Measurements from ENCODE around the gene ADCK1. TPM values are rescaled to one million over a fixed set of nuclear protein-coding genes. Genes with fewer than 3 reads are reported as not detected.

ADCK1 gene
- total RNA-seq, 1 experiment from 2014 or later: 19.0 TPM

GRCh38 chr14:77921818-77922217 lies 121.9 kb downstream of the ADCK1 start:
- Histone ChIP-seq H2AFZ (no peak overlapping the region), H3K4me1 (replicated peaks; ENCODE audit: insufficient read depth) (no peaks in the 10 kb centered on the region), H3K9me3 (ENCODE audit: insufficient read depth, low read depth) (no peaks in the 10 kb centered on the region; the same call in 1 of the 2 replicates), H3K4me2 (no peak overlapping the region), H3K27me3 (ENCODE audit: insufficient read depth, low read depth) (no peaks in the 10 kb centered on the region), H3K27ac (no peak overlapping the region), H3F3A (ENCODE audit: insufficient read depth, low read depth) (no peaks in the 10 kb centered on the region), H3K4me3 (no peak overlapping the region), H4K20me1 (ENCODE audit: insufficient read depth) (no peaks in the 10 kb centered on the region), H3K36me3 (ENCODE audit: low read depth) (no peaks in the 10 kb centered on the region), H3K79me2 (ENCODE audit: low read depth) (no peaks in the 10 kb centered on the region), H3K9me2 (ENCODE audit: insufficient read depth) (no peaks in the 10 kb centered on the region)
- intact Hi-C loops (cut with micrococcal nuclease; ENCODE audit: unreplicated experiment): no loop called here
- no peak for DNase-seq
- TF ChIP-seq CTCF (conservative IDR thresholded peaks at IDR 0.05) (no peak), EZH2 (IDR thresholded peaks at IDR 0.05; ENCODE audit: low read depth) (no peak)
- ChIA-PET CTCF (no interaction called here), POLR2A (ENCODE audit: unreplicated experiment) (no interaction called here)
- BruUV-seq (replicated peaks): no TSS peak

- CTCF ChIA-PET: no interaction called here
- intact Hi-C loops (cut with micrococcal nuclease; ENCODE audit: unreplicated experiment): no loop called here
- Histone ChIP-seq H3F3A (ENCODE audit: insufficient read depth, low read depth) (no peaks in the 10 kb centered on the region), H3K36me3 (ENCODE audit: low read depth) (no peaks in the 10 kb centered on the region), H3K4me3 (no peak overlapping the region), H3K4me1 (replicated peaks; ENCODE audit: insufficient read depth) (no peaks in the 10 kb centered on the region), H3K79me2 (ENCODE audit: low read depth) (no peaks in the 10 kb centered on the region), H3K9me2 (ENCODE audit: insufficient read depth) (no peaks in the 10 kb centered on the region), H4K20me1 (ENCODE audit: insufficient read depth) (no peaks in the 10 kb centered on the region), H3K9me3 (ENCODE audit: insufficient read depth, low read depth) (no peaks in the 10 kb centered on the region; the same call in 1 of the 2 replicates), H3K27me3 (ENCODE audit: insufficient read depth, low read depth) (no peaks in the 10 kb centered on the region), H3K4me2 (no peak overlapping the region), H3K27ac (no peak overlapping the region), H2AFZ (no peak overlapping the region)
- BruUV-seq (replicated peaks): no TSS peak
- POLR2A ChIA-PET (ENCODE audit: unreplicated experiment): no interaction called here
- DNase-seq: no peak
- TF ChIP-seq EZH2 (IDR thresholded peaks at IDR 0.05; ENCODE audit: low read depth): no peak
- TF ChIP-seq CTCF (conservative IDR thresholded peaks at IDR 0.05): no peak
These were observed 123.4 kb downstream of the ADCK1 start for GRCh38 chr14:77923131-77923936.

GRCh38 chr14:77924141-77924948 lies 124.4 kb downstream of the ADCK1 start:
- H3K36me3 ChIP-seq (ENCODE audit: low read depth): no peaks in the 10 kb centered on the region
- BruUV-seq (replicated peaks): no TSS peak
- no peak overlapping the region for H3K4me3 ChIP-seq
- H3K4me1 ChIP-seq (replicated peaks; ENCODE audit: insufficient read depth): no peaks in the 10 kb centered on the region
- ChIA-PET POLR2A (ENCODE audit: unreplicated experiment) (no interaction called here), CTCF (interaction anchor here (0.6 kb wide), 1 partner anchor 217 kb away, joined by 6 read pairs; no protein-coding TSS in a partner anchor)
- no peaks in the 10 kb centered on the region for H3K27me3 ChIP-seq (ENCODE audit: insufficient read depth, low read depth)
- no peaks in the 10 kb centered on the region for H3K9me2 ChIP-seq (ENCODE audit: insufficient read depth)
- no peaks in the 10 kb centered on the region for H4K20me1 ChIP-seq (ENCODE audit: insufficient read depth)
- H3K79me2 ChIP-seq (ENCODE audit: low read depth): no peaks in the 10 kb centered on the region
- no peak overlapping the region for H3K27ac ChIP-seq
- no peaks in the 10 kb centered on the region for H3F3A ChIP-seq (ENCODE audit: insufficient read depth, low read depth)
- H2AFZ ChIP-seq: no peak overlapping the region
- no peak overlapping the region for H3K4me2 ChIP-seq
- intact Hi-C loops (cut with micrococcal nuclease; ENCODE audit: unreplicated experiment): no loop called here
- TF ChIP-seq EZH2 (IDR thresholded peaks at IDR 0.05; ENCODE audit: low read depth): no peak
- TF ChIP-seq CTCF (conservative IDR thresholded peaks at IDR 0.05): no peak
- no peak for DNase-seq
- H3K9me3 ChIP-seq (ENCODE audit: insufficient read depth, low read depth): no peaks in the 10 kb centered on the region; the same call in 1 of the 2 replicates

Data from PC-9 (cell line).